ENCODE data around the gene ABCA5. TPM values are rescaled to one million over a fixed set of nuclear protein-coding genes. Genes with fewer than 3 reads are reported as not detected.
"Not testable (repeated sequence)": the region's sequence is repeated elsewhere in the genome, so short reads cannot be mapped to it uniquely, and the experiment has no call there.

ABCA5 gene
- polyA plus RNA-seq, 1 experiment: 8.1 TPM

- TF ChIP-seq, protein P1, sequence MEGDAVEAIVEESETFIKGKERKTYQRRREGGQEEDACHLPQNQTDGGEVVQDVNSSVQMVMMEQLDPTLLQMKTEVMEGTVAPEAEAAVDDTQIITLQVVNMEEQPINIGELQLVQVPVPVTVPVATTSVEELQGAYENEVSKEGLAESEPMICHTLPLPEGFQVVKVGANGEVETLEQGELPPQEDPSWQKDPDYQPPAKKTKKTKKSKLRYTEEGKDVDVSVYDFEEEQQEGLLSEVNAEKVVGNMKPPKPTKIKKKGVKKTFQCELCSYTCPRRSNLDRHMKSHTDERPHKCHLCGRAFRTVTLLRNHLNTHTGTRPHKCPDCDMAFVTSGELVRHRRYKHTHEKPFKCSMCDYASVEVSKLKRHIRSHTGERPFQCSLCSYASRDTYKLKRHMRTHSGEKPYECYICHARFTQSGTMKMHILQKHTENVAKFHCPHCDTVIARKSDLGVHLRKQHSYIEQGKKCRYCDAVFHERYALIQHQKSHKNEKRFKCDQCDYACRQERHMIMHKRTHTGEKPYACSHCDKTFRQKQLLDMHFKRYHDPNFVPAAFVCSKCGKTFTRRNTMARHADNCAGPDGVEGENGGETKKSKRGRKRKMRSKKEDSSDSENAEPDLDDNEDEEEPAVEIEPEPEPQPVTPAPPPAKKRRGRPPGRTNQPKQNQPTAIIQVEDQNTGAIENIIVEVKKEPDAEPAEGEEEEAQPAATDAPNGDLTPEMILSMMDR (IDR thresholded peaks at IDR 0.05; ENCODE audit: low read depth, low read length): no peak
- DNase-seq (ENCODE audit: low read depth, low spot score): no peak
- Histone ChIP-seq H3K4me3 (ENCODE audit: low read depth, low read length) (no peak overlapping the region), H3K9me3 (ENCODE audit: control insufficient read depth, insufficient read depth, low read length) (no peaks in the 10 kb centered on the region), H3K27me3 (ENCODE audit: control insufficient read depth, insufficient read depth, low read length) (no peaks in the 10 kb centered on the region), H3K27ac (ENCODE audit: low read depth, low read length) (no peak overlapping the region)
- ChIA-PET POLR2A (no interaction called here), CTCF (no interaction called here)
Measured at GRCh38 chr17:69300222-69300621, 26.7 kb downstream of the ABCA5 start.

- DNase-seq (ENCODE audit: low read depth, low spot score); H3K9me3 ChIP-seq (ENCODE audit: control insufficient read depth, insufficient read depth, low read length); H3K27me3 ChIP-seq (ENCODE audit: control insufficient read depth, insufficient read depth, low read length); CTCF ChIA-PET; H3K27ac ChIP-seq (ENCODE audit: low read depth, low read length); POLR2A ChIA-PET; H3K4me3 ChIP-seq (ENCODE audit: low read depth, low read length): not testable (repeated sequence)
Measured at GRCh38 chr17:69298120-69298722, 28.7 kb downstream of the ABCA5 start.

DNA sequence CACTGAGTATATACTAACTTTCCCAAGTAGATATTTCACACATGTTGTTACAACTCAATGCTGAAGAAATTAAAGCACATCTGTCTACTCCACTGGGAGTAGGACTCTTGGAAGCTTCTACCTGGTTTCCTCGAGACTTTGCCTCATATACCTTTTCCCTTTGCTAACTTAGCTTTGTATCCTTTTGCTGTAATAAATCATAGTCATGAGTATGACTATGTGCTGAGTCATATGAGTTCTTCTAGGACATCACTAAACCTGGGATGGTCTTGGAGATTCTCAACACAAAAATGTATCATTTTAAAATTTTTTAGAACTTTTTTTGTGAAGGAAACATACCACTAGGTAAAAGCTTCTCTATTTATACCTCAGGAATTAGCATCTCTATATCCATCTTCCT is 39.8 kb downstream of the ABCA5 start:
- no peak overlapping the region for H3K4me3 ChIP-seq (ENCODE audit: low read depth, low read length)
- no peak overlapping the region for H3K27ac ChIP-seq (ENCODE audit: low read depth, low read length)
- TF ChIP-seq, protein P1 (IDR thresholded peaks at IDR 0.05; ENCODE audit: low read depth, low read length): no peak
- no peaks in the 10 kb centered on the region for H3K9me3 ChIP-seq (ENCODE audit: control insufficient read depth, insufficient read depth, low read length)
- POLR2A ChIA-PET: no interaction called here
- H3K27me3 ChIP-seq (ENCODE audit: control insufficient read depth, insufficient read depth, low read length): no peaks in the 10 kb centered on the region
- DNase-seq (ENCODE audit: low read depth, low spot score): no peak
- CTCF ChIA-PET: no interaction called here

DNA sequence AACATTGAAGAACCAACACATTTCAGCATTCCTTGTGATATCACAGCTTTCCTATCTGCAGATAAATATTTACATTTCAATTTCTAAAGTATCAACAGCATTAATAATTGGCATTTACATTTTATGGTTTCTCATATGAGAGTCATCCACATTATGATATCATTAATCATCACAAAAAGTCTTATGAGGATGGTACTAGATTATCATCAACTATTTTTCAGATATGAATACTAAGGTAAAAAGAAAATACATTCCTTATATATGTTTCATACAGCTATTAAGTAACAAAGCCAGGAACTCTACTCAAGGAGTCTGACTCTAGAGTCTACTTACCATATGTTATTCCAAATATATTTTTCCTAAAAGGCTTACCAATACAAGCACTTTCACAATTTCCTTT is 40.7 kb downstream of the ABCA5 start:
- no peak overlapping the region for H3K27ac ChIP-seq (ENCODE audit: low read depth, low read length)
- H3K9me3 ChIP-seq (ENCODE audit: control insufficient read depth, insufficient read depth, low read length): no peaks in the 10 kb centered on the region
- POLR2A ChIA-PET: no interaction called here
- CTCF ChIA-PET: no interaction called here
- TF ChIP-seq, protein P1 (IDR thresholded peaks at IDR 0.05; ENCODE audit: low read depth, low read length): no peak
- no peaks in the 10 kb centered on the region for H3K27me3 ChIP-seq (ENCODE audit: control insufficient read depth, insufficient read depth, low read length)
- no peak for DNase-seq (ENCODE audit: low read depth, low spot score)
- H3K4me3 ChIP-seq (ENCODE audit: low read depth, low read length): no peak overlapping the region

GRCh38 chr17:69284646-69285045 is 42.3 kb downstream of the ABCA5 start:
- H3K4me3 ChIP-seq (ENCODE audit: low read depth, low read length): no peak overlapping the region
- no peaks in the 10 kb centered on the region for H3K9me3 ChIP-seq (ENCODE audit: control insufficient read depth, insufficient read depth, low read length)
- H3K27me3 ChIP-seq (ENCODE audit: control insufficient read depth, insufficient read depth, low read length): no peaks in the 10 kb centered on the region
- ChIA-PET POLR2A (no interaction called here), CTCF (no interaction called here)
- H3K27ac ChIP-seq (ENCODE audit: low read depth, low read length): no peak overlapping the region
- TF ChIP-seq, protein P1 (IDR thresholded peaks at IDR 0.05; ENCODE audit: low read depth, low read length): no peak
- no peak for DNase-seq (ENCODE audit: low read depth, low spot score)

DNA sequence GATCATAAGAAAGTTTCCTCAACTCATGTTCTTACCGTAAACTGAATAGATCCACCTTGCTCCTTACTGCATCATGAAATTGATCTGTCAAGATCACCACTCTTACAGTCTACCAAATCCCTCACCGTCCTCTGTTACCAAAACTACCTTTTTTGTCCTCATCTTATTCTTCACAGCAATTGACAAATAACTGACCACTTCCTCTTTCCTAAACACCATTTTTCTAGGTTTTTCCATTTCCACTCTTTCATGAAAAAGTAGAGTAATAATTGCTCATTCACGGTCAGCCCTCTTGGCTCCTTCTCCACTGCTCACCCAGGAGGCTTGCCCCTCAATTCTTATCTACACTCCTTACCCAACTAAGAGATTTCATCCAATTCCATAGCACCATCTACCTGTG is 44.9 kb downstream of the ABCA5 start:
- ChIA-PET POLR2A (no interaction called here), CTCF (no interaction called here)
- DNase-seq (ENCODE audit: low read depth, low spot score): no peak
- H3K27me3 ChIP-seq (ENCODE audit: control insufficient read depth, insufficient read depth, low read length): no peaks in the 10 kb centered on the region
- H3K9me3 ChIP-seq (ENCODE audit: control insufficient read depth, insufficient read depth, low read length): no peaks in the 10 kb centered on the region
- H3K27ac ChIP-seq (ENCODE audit: low read depth, low read length): no peak overlapping the region
- TF ChIP-seq, protein P1 (IDR thresholded peaks at IDR 0.05; ENCODE audit: low read depth, low read length): no peak
- no peak overlapping the region for H3K4me3 ChIP-seq (ENCODE audit: low read depth, low read length)

DNA sequence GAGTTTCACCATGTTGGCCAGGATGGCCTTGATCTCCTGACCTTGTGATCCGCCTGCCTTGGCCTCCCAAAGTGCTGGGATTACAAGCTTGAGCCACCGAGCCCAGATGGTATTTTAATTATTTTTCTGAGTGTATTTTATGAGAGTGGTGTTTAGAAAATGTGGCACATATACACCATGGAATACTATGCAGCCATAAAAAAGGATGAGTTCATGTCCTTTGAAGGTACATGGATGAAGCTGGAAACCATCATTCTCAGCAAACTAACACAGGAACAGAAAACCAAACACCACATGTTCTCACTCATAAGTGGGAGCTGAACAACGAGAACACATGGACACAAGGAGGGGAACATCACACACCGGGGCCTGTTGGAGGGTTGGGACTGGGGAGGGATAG is 50.7 kb downstream of the ABCA5 start:
- DNase-seq (ENCODE audit: low read depth, low spot score); H3K9me3 ChIP-seq (ENCODE audit: control insufficient read depth, insufficient read depth, low read length); CTCF ChIA-PET; H3K27me3 ChIP-seq (ENCODE audit: control insufficient read depth, insufficient read depth, low read length); H3K27ac ChIP-seq (ENCODE audit: low read depth, low read length); POLR2A ChIA-PET; H3K4me3 ChIP-seq (ENCODE audit: low read depth, low read length): not testable (repeated sequence)
